Left forelimb (tissue), 1 donor: ENCODE measurements around the gene TRIM13.

Source experiments
- DNase-seq: peaks from one replicate; pipeline ENCODE4 v3.0.0-alpha.2; 2018; ENCODE audit warnings: low spot score

Gene TRIM13

GRCh38 chr13:50065712-50066111, 68.9 kb downstream of the TRIM13 start:
- no peak for DNase-seq
